DMS153 (cell line): ENCODE results near the gene SIVA1.

ENCODE experiments used
- DNase-seq: peaks from one replicate; lab custom pipeline; 2025; lab: John Stamatoyannopoulos, UW

SIVA1 gene

DNA sequence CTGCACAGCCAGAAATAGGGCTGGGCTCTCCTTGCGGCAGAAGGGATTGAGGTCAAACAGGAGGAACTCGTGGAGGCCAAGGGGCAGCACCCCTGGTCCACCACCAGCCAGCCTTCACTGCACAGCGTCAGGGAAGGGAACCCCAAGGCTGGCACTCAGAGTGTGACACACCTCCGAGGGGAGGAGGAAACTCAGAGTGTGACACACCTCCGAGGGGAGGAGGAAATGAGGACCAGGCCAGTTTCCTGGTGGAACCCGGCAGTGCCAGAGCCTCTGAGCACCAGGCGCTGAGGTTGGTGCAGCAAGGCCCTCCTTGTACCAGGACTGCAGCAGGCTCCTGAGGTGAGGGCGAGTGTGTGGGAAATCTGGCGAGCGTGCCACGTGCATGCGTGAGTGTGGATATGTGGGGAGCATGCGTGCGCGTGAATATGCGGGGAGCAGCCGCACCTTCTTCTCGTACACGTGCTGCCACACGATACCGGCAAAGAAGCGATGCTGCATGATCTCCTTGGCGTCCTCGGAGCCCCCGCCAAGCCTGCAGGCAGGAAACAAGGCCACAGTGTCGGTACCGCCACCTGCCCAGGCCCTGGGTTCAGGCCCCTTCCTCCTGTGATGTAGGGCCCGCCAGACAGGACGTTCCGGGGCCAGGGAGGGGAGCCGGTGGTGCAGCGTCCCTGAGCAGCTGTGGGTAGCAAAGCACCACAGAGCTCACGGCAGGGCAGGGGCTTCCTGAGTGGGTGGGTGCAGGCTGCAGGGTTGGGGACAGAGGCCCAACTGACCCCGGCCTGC is 19.2 kb downstream of the SIVA1 start:
- no peak for DNase-seq

DNA sequence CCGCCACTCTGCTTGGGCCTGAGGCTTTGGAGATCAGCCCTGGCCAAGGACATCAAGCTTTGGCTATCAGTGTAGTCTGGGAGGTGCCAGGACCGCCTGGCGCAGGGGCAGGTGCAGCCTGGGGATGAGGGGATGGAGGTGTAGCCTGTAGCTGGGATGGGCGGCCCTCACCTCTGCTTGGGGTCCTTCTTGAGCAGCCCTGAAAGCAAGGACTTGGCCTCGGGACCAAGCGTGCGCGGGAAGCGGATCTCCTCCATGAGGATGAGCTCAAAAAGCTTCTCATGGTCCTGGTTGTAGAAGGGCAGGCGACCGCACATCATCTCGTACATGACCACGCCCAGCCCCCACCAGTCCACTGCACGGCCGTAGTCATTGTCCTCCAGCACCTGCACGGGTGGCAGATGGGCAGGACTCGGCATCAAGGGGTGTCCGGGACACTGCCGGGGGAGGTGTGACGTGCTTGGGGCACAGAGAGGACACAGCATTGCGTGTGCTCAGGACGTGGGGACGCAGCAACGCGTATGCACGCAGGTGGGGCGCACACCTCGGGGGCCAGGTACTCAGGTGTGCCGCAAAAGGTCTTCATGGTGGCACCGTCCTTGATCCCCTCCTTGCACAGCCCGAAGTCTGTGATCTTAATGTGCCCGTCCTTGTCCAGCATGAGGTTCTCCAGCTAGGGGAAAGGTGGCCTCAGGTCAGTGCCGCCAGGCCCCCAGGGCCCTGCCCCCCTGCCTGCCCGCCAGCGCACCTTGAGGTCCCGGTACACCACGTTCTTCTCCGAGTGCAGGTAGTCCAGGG is 20.0 kb downstream of the SIVA1 start:
- DNase-seq, result no peak

DNA sequence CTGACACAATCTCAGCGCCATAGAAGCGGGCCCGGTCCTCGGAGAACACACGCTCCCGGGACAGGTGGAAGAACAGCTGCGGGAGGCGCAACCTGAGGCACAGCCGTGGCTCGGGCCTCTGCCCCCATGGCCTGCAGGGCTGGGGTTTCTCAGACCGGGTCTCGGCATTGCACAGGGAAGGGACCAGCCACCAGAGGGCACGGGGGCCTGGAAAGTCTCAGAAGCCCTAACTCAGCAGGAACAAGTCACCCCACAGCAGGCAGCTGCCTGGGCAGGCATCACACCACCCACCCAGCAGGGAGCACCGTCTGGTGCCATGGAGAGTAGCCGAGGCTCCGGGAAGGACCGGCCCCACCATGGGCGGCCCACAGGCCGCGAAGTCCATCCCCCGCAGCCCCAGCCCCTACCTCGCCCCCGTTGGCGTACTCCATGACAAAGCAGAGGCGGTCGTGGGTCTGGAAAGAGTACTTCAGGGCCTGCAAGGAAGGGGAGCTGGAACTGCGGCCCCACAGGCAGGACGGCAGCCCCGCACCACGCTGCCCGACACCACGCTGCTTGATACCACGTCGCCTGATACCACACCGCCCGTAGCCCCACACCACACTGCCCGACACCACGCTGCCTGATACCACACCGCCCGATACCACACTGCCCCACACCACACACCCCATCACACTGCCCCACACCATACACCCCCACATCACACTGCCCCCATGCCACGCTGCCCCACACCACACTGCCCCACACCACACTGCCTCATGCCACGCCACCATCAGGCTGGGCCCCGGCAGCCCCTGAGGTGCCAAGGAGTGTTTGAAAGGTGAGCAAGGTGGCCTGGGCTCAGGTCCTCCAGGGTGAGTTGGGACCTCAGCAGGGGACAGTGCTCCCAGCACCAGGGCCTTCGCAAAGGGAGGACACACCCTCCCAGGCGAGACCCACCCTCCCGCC is 20.8 kb downstream of the SIVA1 start:
- no peak for DNase-seq

DNA sequence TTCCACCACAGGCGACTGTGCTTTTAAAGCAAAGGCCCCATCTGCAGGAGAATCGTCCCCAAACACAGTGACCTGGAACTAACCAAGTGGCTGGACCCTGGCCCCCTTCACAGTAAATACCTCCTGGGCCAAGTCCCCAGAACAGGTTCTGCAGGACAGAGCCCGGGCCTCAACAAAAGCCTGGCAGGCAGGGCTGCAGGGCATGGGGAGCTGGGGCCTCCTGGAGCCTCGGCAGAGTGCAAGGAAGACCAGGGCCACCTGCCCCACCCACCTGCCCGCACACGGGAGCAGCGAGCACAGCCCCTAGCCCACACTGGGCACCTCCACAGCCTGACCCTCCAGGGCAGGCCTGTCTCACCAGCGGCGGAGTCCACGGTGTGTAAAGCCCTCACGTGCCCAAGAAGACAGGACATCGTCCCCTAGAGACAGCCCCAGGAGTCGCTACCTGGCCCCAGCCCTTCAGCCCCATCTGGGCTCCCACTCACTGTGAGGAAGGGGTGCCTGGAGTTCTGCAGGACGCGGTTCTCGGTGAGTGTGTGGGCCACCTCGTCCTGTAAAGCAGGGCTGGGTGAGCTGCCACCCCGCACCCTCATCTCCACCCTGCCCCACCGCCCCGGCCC is 21.6 kb downstream of the SIVA1 start:
- no peak for DNase-seq

DNA sequence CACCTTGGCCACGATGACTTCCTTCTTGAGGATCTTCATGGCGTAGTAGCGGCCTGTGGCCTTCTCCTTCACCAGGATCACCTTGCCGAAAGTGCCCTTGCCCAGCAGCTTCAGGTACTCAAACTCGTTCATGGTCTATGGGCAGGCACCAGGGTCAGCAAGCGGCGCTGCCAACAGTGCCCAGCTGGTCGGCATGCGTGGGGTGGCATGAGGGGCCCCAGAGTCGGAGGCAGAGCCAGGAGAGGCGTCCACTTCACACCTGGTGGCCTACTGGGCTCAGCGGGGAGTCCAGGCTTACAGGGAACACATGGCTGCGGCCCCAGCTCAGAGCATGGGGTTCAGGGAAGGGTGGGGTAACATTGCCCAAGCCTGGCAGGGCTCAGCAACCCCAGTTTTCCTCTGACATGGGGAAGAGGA is 22.1 kb downstream of the SIVA1 start:
- DNase-seq, result no peak

DNA sequence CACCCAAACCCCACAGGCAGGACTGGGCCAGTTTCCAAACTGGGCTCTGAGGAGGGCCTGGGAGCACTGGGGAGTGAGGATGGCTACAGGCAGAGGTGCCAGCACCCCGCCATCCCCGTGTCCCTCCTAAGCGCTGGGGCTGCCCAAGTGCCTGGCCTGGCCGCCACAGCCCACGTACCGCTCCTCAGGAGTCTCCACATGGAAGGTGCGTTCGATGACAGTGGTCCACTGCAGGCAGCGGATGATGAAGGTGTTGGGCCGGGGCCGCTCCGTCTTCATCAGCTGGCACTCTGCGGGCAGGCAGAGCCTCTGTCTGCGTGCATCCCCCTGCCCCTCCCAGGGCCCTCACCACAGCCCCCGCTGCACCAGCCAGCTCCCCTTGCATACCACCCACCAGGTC is 23.5 kb downstream of the SIVA1 start:
- DNase-seq, result no peak

DNA sequence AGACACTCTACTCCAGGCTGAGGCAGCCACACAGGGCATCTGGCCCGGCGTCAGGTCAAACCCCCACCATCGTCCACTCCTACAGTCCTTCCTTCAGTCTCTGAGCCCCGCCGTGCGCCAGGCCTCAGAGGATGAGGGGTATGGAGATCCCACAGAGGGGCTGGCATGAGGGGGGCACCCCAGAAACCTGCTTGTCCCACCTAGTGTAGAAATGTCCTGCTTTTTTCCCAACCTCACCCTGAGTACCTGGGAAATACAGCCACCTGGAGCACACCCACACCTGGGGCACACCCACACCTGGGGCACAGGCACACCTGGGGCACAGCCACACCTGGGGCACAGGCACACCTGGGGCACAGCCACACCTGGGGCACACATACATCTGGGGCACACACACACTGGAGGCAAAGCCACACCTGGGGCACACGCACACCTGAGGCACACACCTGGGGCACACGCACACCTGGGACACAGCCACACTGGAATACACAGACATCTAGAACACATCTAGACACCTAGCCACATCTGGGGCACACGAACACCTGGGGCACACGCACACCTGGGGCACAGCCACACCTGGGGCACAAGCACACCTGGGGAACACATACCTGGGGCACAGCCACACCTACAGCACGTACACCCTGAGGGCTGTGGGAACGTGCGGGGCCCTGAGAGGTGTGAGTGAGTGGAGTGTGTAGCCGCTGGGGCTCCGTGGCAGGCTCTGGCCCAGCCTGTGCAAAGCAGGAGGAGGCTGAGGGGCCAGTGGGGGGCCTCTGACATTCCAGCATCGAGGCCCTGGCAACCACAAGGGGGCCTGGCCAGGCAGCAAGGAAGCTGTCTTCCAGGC is 24.2 kb downstream of the SIVA1 start:
- DNase-seq, result no peak

DNA sequence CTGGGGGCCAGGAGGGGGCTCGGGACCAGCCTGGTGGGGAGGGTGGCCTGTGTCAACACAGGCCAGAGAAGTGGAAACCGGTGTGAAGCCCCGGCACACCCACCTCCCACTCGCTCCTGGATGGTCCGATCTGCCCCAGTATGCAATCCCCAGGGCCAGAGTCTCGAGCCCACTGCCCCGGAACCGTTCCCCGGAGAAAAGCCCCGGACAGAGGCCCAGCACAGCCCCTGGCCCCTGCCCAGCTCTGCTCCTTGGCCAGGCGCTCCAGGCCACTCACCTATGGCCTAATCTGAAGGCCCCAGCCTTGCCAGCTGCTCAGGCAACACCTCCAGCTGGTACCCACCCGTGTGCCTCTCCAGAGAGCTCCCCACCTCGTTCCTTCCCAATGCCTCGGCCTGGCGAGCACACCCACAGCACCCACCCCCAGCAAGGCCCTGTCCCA is 24.9 kb downstream of the SIVA1 start:
- no peak for DNase-seq

DNA sequence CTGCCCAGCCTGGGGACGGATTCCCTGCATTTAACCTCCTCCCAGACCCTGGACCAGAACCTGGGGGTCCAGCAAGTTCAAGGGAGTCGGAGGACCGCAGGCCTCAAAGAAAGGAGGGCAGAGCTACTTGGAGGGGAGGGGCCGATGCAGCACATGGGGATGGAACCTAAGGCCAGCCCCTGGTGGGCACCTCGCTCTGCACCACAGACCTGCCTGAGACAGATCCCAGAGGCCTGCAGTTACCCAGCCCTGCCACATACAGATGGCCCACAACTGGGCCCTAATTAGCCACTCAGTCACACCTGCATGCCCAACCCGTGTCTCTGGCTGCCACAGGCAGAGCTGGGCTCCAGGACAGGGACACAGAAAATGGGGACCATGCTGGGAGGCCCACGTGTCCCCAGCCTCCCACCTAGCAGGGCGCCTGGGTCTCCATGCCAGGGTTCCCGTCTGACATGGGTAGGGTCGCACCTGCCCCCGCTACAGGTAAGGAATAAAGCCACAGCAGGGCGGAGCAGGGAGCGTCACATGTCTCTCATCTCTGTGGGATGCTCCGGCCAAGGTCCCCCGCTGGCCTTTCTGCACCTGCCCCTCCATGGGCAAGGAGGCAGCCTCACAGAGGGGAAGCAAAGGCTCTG is 25.9 kb downstream of the SIVA1 start:
- no peak for DNase-seq

DNA sequence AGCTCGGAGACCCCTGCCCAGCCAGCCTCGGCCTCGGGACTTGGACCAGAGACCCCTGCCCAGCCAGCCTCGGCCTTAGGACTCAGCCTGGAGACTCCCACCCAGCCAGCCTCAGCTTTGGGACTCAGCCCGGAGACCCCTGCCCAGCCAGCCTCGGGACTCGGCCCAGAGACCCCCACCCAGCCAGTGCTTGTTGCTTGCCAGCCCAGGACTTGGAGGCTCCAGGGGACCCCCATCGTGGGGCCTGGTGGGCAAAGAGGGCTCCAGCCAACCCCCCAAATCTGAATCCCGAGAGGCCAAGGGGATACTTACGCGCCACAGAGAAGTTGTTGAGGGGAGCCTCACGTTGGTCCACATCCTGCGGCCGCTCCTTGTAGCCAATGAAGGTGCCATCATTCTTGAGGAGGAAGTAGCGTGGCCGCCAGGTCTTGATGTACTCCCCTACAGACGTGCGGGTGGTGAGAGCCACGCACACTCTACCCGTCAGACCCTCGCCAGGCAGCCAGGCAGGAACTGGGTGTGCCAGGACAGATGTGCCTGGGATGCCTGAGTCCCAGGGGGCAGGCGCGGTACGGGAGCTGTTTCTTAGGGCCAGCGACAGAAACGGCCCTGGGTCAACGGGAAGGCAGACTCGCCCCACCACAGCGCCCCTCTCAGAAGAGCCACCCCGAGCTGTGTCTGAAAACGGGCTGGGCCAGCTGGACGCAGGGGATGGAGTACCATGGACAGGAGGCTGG is 27.0 kb downstream of the SIVA1 start:
- no peak for DNase-seq

DNA sequence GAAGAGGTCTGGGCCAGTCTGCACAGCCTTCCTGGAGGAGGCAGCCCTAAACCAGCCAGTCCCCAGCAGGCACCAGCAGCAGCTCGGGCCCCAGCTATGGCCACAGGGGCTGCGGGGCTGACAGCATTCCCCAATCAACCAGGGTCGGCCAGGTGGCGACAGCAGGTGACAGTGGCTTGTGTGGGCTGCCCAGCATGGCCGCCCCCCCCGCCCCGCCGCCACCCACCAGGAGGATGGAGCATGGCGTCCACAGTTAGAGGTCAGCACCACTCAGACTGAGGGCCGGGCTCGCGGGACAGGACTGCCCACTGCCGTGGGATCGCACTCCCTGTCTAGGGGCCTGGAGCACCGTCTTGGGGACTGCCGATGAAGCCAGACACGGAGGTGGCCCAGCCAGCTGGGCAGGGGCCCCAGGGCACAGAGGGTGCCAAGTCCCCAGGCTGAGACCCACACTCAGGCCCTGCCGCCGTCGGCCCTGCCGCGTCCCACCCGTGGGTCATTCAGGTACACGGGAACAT is 27.6 kb downstream of the SIVA1 start:
- no peak for DNase-seq

DNA sequence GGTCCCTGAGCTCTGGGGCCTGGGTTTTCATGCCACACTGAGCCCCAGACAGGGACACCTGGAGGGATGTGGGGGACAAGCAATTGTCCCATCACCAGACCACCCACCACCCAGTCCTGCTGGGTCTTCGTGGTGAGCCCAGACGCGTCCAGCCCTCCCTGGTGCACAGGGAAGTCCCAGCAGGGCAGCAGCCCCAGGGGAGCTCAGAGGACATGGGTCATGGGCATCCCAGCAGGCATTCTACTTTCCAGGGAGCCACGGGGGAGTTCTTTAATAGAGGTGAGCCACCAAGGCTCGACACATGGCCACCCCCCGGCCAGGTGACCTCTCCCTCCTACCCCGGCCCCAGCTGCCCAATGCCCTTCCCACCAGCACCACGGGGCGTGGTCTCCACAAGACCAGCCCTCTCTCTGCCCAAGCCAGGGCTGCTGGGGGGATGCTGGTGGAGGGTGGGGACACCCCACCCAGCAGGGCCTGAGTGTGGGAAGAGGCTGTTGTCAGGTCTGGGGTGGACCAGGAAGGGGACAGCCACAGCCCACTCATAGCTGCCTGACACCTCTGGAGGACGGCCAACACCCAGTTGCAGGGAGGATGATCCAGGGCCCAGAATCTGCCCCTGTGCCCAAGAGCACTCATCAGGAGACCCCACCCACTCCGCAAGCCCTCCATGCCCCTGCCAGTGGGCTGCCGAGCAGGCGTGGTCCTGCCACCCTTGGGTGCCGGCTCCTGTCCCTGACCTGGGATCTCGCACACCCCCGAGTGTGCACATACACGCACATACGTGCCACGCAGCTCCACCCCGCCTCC is 28.5 kb downstream of the SIVA1 start:
- no peak for DNase-seq

DNA sequence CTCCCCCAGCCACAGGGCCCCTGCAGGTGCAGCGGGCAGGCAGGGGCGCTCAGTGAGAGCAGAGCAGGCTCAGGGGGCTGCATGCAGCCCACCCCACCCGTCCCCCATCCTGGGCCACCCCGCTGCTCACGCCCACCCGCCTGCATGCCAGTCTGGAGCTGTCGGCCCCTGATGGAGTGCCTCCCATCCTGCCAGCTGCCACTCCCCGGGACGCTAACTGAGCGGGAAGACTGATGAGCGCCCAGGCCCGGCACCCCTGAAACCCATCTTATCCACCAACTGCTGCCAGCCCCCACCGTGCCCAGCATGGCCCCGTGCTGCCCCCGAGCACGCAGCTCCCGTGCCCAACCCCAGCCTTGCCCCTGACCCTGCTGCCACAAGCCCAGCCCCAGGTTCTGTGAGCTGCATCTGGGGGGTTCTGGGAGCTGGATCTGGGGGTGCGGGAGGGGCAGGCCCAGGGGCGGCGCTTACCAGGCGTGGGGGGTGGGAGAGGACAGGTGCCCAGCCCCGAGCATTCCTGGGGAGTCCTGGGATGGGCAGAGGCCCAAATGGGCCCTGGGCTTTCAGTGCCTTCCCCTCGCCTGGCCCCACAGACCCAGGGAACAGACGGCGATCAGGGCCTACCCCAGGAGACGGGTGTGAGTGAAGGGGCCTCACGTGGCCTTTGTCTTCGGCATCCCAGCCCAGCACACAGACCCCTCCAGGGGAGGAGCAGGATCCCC is 29.3 kb downstream of the SIVA1 start:
- DNase-seq, result no peak

DNA sequence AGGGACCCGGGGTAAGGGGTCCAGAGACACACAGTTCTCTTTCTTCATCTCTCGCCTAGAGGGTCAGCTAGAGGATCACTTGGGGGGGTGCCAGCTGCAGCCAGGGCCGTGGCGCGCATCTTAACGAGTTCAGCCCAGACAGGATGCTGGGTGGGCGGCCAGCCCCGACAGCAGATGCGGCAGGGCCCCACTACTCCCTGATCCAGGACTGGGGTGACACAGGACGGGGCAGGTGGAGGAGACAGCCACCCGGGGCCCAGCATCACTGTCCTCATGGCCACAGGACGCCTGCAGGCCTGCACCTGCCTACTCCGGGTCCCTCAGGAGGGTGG is 29.8 kb downstream of the SIVA1 start:
- DNase-seq, result no peak

DNA sequence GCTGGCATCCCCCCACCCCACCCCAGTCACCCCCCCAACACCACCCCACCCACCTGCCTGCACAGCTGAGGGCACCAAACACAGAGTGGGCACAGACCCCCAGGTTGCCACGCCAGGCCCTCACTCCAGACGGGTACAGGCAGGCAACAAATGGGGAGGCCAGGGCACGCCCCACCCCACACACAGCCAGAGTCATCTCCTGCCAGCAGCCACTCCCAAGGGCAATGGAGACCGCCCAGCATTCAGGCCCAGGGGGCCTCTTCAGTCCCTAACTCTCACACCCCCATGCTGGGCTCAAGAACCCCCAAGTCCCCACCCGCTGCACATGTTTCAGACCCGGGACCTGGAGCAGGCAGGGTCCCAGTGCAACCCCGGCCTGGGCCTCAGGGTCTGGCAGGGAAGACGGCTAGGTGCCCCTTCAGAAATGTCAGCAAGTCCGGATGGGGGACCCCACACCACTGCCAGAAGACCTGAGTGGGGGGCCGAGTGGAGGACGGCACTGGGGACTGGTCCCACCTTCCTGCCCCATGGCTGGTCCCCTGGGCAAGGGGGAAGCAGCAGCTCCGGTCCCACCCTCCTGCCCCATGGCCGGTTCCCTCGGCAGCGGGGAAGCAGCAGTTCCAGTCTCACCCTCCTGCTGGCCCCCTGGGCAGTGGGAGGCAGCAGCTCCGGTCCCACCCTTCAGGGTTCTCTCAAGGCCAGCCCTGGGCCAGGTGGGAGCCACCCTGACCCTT is 30.7 kb downstream of the SIVA1 start:
- DNase-seq, result no peak

DNA sequence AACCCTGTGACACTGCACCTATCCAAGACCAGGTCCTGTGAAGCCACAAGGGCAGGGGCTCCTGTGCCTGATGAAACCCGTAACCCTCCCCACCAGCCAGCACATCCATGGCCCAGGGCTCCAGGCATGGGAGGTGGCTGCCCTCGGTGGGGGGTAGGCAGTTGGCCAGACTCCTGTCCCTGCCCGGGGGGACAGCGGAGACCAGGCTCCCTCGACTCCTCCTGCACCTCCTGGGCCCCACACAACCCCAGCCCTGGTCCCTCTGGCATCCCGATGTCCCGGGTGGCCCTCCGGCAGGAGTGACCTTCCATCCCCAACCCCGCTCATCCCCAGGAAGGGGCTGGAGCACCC is 31.2 kb downstream of the SIVA1 start:
- no peak for DNase-seq
